Mesothelial cell of epicardium (in vitro differentiated cells): ENCODE data around the gene CELF2. TPM values are rescaled to one million over a fixed set of nuclear protein-coding genes. Genes with fewer than 3 reads are reported as not detected.

Experiments
- DNase-seq, 2 experiments: peaks; one replicate each; pipeline ENCODE4 v3.0.0; 2021; ENCODE audit warnings: low spot score in 2 of 2; ENCODE audit not compliant: unreplicated experiment in 2 of 2
- H3K27ac Mint-ChIP-seq: 2 replicates; pipeline ENCODE4 v1.8.0; 2021; ENCODE audit warnings: mixed read lengths
- H3K27me3 Mint-ChIP-seq: 2 replicates; pipeline ENCODE4 v1.8.0; 2021; ENCODE audit warnings: low read depth, mixed read lengths
- H3K36me3 Mint-ChIP-seq: 2 replicates; pipeline ENCODE4 v1.8.0; 2021; ENCODE audit warnings: mixed read lengths
- H3K4me1 Mint-ChIP-seq: 2 replicates; pipeline ENCODE4 v1.8.0; 2021; ENCODE audit warnings: mixed read lengths
- H3K4me3 Mint-ChIP-seq: 2 replicates; pipeline ENCODE4 v1.8.0; 2021; ENCODE audit warnings: mild to moderate bottlenecking, moderate library complexity, mixed read lengths
- H3K9me3 Mint-ChIP-seq: 2 replicates; pipeline ENCODE4 v1.8.0; 2021; ENCODE audit warnings: mixed read lengths
- CTCF ChIP-seq: fragments of 200-600 bp; sonication (generic); IDR thresholded peaks from one replicate; pipeline ENCODE4 v1.5.0; 2021; ENCODE audit warnings: antibody characterized with exemption; ENCODE audit not compliant: unreplicated experiment
- total RNA-seq: library from RNA; stranded (reverse); gene quantifications from 3 replicates; pipeline ENCODE4 v1.2.1, GENCODE V29; 2021

The CELF2 gene
- total RNA-seq, 1 donor from 2014 or later: 24.0 TPM

- no peak overlapping the region for H3K4me3 Mint-ChIP-seq
- H3K4me1 Mint-ChIP-seq: peaks cover 3% of the 10 kb centered on the region
- H3K36me3 Mint-ChIP-seq: no peaks in the 10 kb centered on the region
- H3K27ac Mint-ChIP-seq: no peak overlapping the region
- no peak for DNase-seq
- no peaks in the 10 kb centered on the region for H3K9me3 Mint-ChIP-seq
- TF ChIP-seq CTCF: no peak
- H3K27me3 Mint-ChIP-seq: no peaks in the 10 kb centered on the region
These were observed 308.6 kb downstream of the CELF2 start for GRCh38 chr10:11326241-11326640.

- DNase-seq: no peak
- TF ChIP-seq CTCF: no peak
- H3K4me3 Mint-ChIP-seq: no peak overlapping the region
- no peak overlapping the region for H3K27ac Mint-ChIP-seq
- H3K4me1 Mint-ChIP-seq: peaks cover 9% of the 10 kb centered on the region
- no peaks in the 10 kb centered on the region for H3K36me3 Mint-ChIP-seq
- H3K9me3 Mint-ChIP-seq: no peaks in the 10 kb centered on the region
- H3K27me3 Mint-ChIP-seq: no peaks in the 10 kb centered on the region
These were observed 309.4 kb downstream of the CELF2 start for GRCh38 chr10:11326913-11327616.

GRCh38 chr10:11328264-11329061, 310.8 kb downstream of the CELF2 start:
- Mint-ChIP-seq H3K27me3 (no peaks in the 10 kb centered on the region), H3K4me1 (peaks cover 11% of the 10 kb centered on the region), H3K27ac (no peak overlapping the region), H3K36me3 (no peaks in the 10 kb centered on the region), H3K4me3 (no peak overlapping the region), H3K9me3 (no peaks in the 10 kb centered on the region)
- no peak for DNase-seq
- no peak for TF ChIP-seq CTCF

GRCh38 chr10:11329062-11329673, 311.5 kb downstream of the CELF2 start:
- Mint-ChIP-seq H3K4me1 (peaks cover 14% of the 10 kb centered on the region), H3K36me3 (no peaks in the 10 kb centered on the region), H3K4me3 (no peak overlapping the region), H3K27ac (no peak overlapping the region), H3K9me3 (no peaks in the 10 kb centered on the region), H3K27me3 (no peaks in the 10 kb centered on the region)
- no peak for DNase-seq
- TF ChIP-seq CTCF: no peak

GRCh38 chr10:11330383-11331045, 312.8 kb downstream of the CELF2 start:
- Mint-ChIP-seq H3K27ac (no peak overlapping the region), H3K9me3 (no peaks in the 10 kb centered on the region), H3K4me1 (peaks cover 27% of the 10 kb centered on the region), H3K27me3 (no peaks in the 10 kb centered on the region), H3K36me3 (no peaks in the 10 kb centered on the region), H3K4me3 (no peak overlapping the region)
- no peak for TF ChIP-seq CTCF
- no peak for DNase-seq
